ENCODE results near the gene SLX4IP. TPM values are rescaled to one million over a fixed set of nuclear protein-coding genes. Genes with fewer than 3 reads are reported as not detected.
A peak's percentile ranks its signal among the peaks of the same experiment; 100 is the strongest.

SLX4IP gene
- polyA plus RNA-seq, 2 of the 4 experiments (the other 2 are of a cell fraction), result 3.4 to 7.5 TPM

- ChIA-PET CTCF (interaction anchor here (1.7 kb wide), 1 partner anchor 891 kb away, joined by 3 read pairs; no protein-coding TSS in a partner anchor), POLR2A (no interaction called here)
- H3K4me3 ChIP-seq, result no peak overlapping the region
- FAIRE-seq (no peak), DNase-seq (ENCODE audit: low read depth in 1 of 2, low spot score in 1 of 2) (no peak), ATAC-seq (no peak)
- TF ChIP-seq CHD2 (IDR thresholded peaks at IDR 0.05; ENCODE audit: low read length, partially characterized antibody) (no peak), JUNB (IDR thresholded peaks at IDR 0.05) (no peak), MYC (IDR thresholded peaks at IDR 0.05; ENCODE audit: borderline replicate concordance, low read length) (no peak), HEYL (CRISPR knock-in tag; IDR thresholded peaks at IDR 0.05) (no peak), HDAC2 (IDR thresholded peaks at IDR 0.05) (no peak), MAX (IDR thresholded peaks at IDR 0.05) (no peak), FOXS1 (CRISPR knock-in tag; IDR thresholded peaks at IDR 0.05) (no peak), RARB (CRISPR knock-in tag; IDR thresholded peaks at IDR 0.05) (no peak)
- H3K27ac ChIP-seq, result peak overlapping the region; percentile 88 to 89; a peak in 5 of 6 replicates
- 89% methylated on average over 4 of the region's 4 CpGs for WGBS (ENCODE audit: missing lambda C conversion rate)
- peak overlapping the region; percentile 33 for H3K4me2 ChIP-seq
- H3K9me3 ChIP-seq, result no peaks in the 10 kb centered on the region
- H3K4me1 ChIP-seq, result peaks cover 69% of the 10 kb centered on the region
These were observed 73.0 kb downstream of the SLX4IP start for GRCh38 chr20:10508060-10508459.

- FAIRE-seq (no peak), DNase-seq (ENCODE audit: low read depth in 1 of 2, low spot score in 1 of 2) (peak in 1 of 2 experiments; percentile 29), ATAC-seq (peak in 1 of 2 experiments; percentile 12; a peak in 2 of 6 replicates)
- Histone ChIP-seq H3K4me2 (peak overlapping the region; percentile 33), H3K9me3 (no peaks in the 10 kb centered on the region), H3K27ac (peak overlapping the region; percentile 88 to 89), H3K4me3 (no peak overlapping the region), H3K4me1 (peaks cover 74% of the 10 kb centered on the region)
- ChIA-PET POLR2A (no interaction called here), CTCF (interaction anchor here (0.7 to 1.7 kb wide), 3 partner anchors 18 to 1658 kb away, joined by 3 to 4 read pairs (median 3); no protein-coding TSS in a partner anchor)
- TF ChIP-seq HES2 (IDR thresholded peaks at IDR 0.05) (no peak), FOXS1 (CRISPR knock-in tag; IDR thresholded peaks at IDR 0.05) (no peak), MAFK (IDR thresholded peaks at IDR 0.05; ENCODE audit: partially characterized antibody) (no peak), EHMT2 (IDR thresholded peaks at IDR 0.05; ENCODE audit: low read depth) (no peak), EP300 (IDR thresholded peaks at IDR 0.05) (no peak), SREBF2 (IDR thresholded peaks at IDR 0.05) (no peak), HDAC2 (IDR thresholded peaks at IDR 0.05) (no peak), CHD2 (IDR thresholded peaks at IDR 0.05; ENCODE audit: low read length, partially characterized antibody) (no peak), PBX3 (IDR thresholded peaks at IDR 0.05) (no peak)
- WGBS (ENCODE audit: missing lambda C conversion rate), result 76% methylated on average over 8 of the region's 8 CpGs
These were observed 73.6 kb downstream of the SLX4IP start for GRCh38 chr20:10508468-10509251.

GRCh38 chr20:10509376-10509775 is 74.3 kb downstream of the SLX4IP start:
- H3K27ac ChIP-seq, result peak overlapping the region; percentile 88 to 89; a peak in 5 of 6 replicates
- no peaks in the 10 kb centered on the region for H3K9me3 ChIP-seq
- H3K4me2 ChIP-seq, result peak overlapping the region; percentile 33; the same call in 1 of the 3 replicates
- H3K4me3 ChIP-seq, result no peak overlapping the region
- DNase-seq (ENCODE audit: low read depth in 1 of 2, low spot score in 1 of 2) (no peak), ATAC-seq (no peak), FAIRE-seq (no peak)
- ChIA-PET POLR2A (interaction anchor here (0.7 kb wide), 1 partner anchor 508 kb away, joined by 4 read pairs; no protein-coding TSS in a partner anchor), CTCF (interaction anchor here (0.7 to 1.7 kb wide), 3 partner anchors 17 to 1657 kb away, joined by 3 to 4 read pairs (median 3); no protein-coding TSS in a partner anchor)
- WGBS (ENCODE audit: missing lambda C conversion rate), result 93% methylated on average over 6 of the region's 6 CpGs
- H3K4me1 ChIP-seq, result peaks cover 82% of the 10 kb centered on the region
- TF ChIP-seq CTCF (IDR thresholded peaks at IDR 0.05) (no peak), CHD2 (IDR thresholded peaks at IDR 0.05; ENCODE audit: low read length, partially characterized antibody) (no peak), HOXB13 (CRISPR knock-in tag; IDR thresholded peaks at IDR 0.05; ENCODE audit: low read depth) (no peak), BCL3 (IDR thresholded peaks at IDR 0.05) (no peak), RCOR1 (IDR thresholded peaks at IDR 0.05; ENCODE audit: low read depth, low read length) (no peak), NPAS2 (CRISPR knock-in tag; IDR thresholded peaks at IDR 0.05; ENCODE audit: borderline replicate concordance) (no peak), BHLHE40 (IDR thresholded peaks at IDR 0.05; ENCODE audit: low read depth, low read length) (no peak), ATOH8 (CRISPR knock-in tag; IDR thresholded peaks at IDR 0.05; ENCODE audit: low read depth) (no peak), MAFK (IDR thresholded peaks at IDR 0.05; ENCODE audit: partially characterized antibody) (no peak), RARB (CRISPR knock-in tag; IDR thresholded peaks at IDR 0.05) (no peak), JUN (IDR thresholded peaks at IDR 0.05) (no peak), CBX2 (IDR thresholded peaks at IDR 0.05; ENCODE audit: borderline replicate concordance, low read depth) (no peak), GATA3 (IDR thresholded peaks at IDR 0.05; ENCODE audit: borderline replicate concordance) (no peak), MAZ (IDR thresholded peaks at IDR 0.05; ENCODE audit: borderline replicate concordance, low read depth, low read length) (no peak), NFE2L2 (conservative IDR thresholded peaks at IDR 0.05; ENCODE audit: low read length) (no peak)
